Measurements from ENCODE around the gene KISS1. TPM values are rescaled to one million over a fixed set of nuclear protein-coding genes. Genes with fewer than 3 reads are reported as not detected.

The KISS1 gene
- total RNA-seq, 1 donor from 2014 or later: 2.7 TPM

GRCh38 chr1:204194771-204195170, 1.5 kb downstream of the KISS1 start:
- Histone ChIP-seq H4K20me1 (ENCODE audit: insufficient read depth, low read length) (no peaks in the 10 kb centered on the region), H3K79me2 (ENCODE audit: insufficient read depth, low read length) (no peaks in the 10 kb centered on the region), H3K4me3 (ENCODE audit: insufficient read depth, low read depth, low read length) (no peak overlapping the region), H2AFZ (ENCODE audit: low read depth, low read length) (no peak overlapping the region), H3K27ac (ENCODE audit: low read depth, low read length) (no peak overlapping the region), H3K9ac (ENCODE audit: low read length) (peak overlapping the region; percentile 63), H3K27me3 (ENCODE audit: insufficient read depth, low read length) (peaks cover 3% of the 10 kb centered on the region), H3K36me3 (ENCODE audit: insufficient read depth, low read length) (no peaks in the 10 kb centered on the region), H3K4me1 (ENCODE audit: insufficient read depth, low read length) (peaks cover 39% of the 10 kb centered on the region), H3K4me2 (ENCODE audit: low read length) (peak overlapping the region; percentile 77), H3K9me3 (ENCODE audit: insufficient read depth, low read depth, low read length) (no peaks in the 10 kb centered on the region)
- Mint-ChIP-seq H3K36me3 (ENCODE audit: low read depth, unreplicated experiment) (peaks cover 2% of the 10 kb centered on the region), H3K9me3 (ENCODE audit: unreplicated experiment) (peaks cover 3% of the 10 kb centered on the region), H3K4me1 (ENCODE audit: low read depth, unreplicated experiment) (peaks cover 37% of the 10 kb centered on the region), H3K27me3 (ENCODE audit: low read depth, unreplicated experiment) (peaks cover 29% of the 10 kb centered on the region), H3K4me3 (ENCODE audit: unreplicated experiment) (peak overlapping the region; percentile 60), H3K27ac (ENCODE audit: unreplicated experiment) (peak overlapping the region; percentile 34)
- FAIRE-seq (no peak), DNase-seq (ENCODE audit: low read depth) (no peak)
- no peak for TF ChIP-seq EZH2 (IDR thresholded peaks at IDR 0.05; ENCODE audit: insufficient read depth, low read length)
- TF ChIP-seq, protein P1, sequence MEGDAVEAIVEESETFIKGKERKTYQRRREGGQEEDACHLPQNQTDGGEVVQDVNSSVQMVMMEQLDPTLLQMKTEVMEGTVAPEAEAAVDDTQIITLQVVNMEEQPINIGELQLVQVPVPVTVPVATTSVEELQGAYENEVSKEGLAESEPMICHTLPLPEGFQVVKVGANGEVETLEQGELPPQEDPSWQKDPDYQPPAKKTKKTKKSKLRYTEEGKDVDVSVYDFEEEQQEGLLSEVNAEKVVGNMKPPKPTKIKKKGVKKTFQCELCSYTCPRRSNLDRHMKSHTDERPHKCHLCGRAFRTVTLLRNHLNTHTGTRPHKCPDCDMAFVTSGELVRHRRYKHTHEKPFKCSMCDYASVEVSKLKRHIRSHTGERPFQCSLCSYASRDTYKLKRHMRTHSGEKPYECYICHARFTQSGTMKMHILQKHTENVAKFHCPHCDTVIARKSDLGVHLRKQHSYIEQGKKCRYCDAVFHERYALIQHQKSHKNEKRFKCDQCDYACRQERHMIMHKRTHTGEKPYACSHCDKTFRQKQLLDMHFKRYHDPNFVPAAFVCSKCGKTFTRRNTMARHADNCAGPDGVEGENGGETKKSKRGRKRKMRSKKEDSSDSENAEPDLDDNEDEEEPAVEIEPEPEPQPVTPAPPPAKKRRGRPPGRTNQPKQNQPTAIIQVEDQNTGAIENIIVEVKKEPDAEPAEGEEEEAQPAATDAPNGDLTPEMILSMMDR (IDR thresholded peaks at IDR 0.05; ENCODE audit: insufficient read depth, low read depth, low read length): no peak

DNA sequence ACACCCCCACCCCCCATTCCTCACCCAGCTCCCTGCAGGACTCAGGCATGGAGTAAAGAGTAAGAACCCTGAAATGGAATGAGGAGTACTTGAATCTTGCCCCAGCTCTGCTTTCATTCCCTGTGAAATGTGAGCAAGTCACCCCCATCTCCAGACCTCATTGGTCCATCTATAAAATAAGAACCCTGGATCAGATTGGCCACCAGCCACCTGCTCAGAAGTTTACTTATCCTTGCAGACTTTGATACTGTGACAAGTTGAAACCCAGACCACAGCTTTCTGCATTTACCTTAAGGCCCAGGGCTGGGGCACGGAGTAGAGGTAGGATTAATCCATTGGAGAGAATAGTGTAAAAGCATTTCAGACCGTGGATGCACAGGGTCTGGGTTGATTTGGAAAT, 2.2 kb downstream of the KISS1 start:
- peaks cover 32% of the 10 kb centered on the region for H3K4me1 ChIP-seq (ENCODE audit: insufficient read depth, low read length)
- no peak overlapping the region for H3K4me3 ChIP-seq (ENCODE audit: insufficient read depth, low read depth, low read length)
- FAIRE-seq (no peak), DNase-seq (ENCODE audit: low read depth) (no peak)
- H3K9ac ChIP-seq (ENCODE audit: low read length): no peak overlapping the region
- H4K20me1 ChIP-seq (ENCODE audit: insufficient read depth, low read length): no peaks in the 10 kb centered on the region
- H3K27ac ChIP-seq (ENCODE audit: low read depth, low read length): no peak overlapping the region
- no peak overlapping the region for H2AFZ ChIP-seq (ENCODE audit: low read depth, low read length)
- Mint-ChIP-seq H3K27me3 (ENCODE audit: low read depth, unreplicated experiment) (peaks cover 35% of the 10 kb centered on the region), H3K4me3 (ENCODE audit: unreplicated experiment) (no peak overlapping the region), H3K4me1 (ENCODE audit: low read depth, unreplicated experiment) (peaks cover 34% of the 10 kb centered on the region), H3K27ac (ENCODE audit: unreplicated experiment) (no peak overlapping the region), H3K36me3 (ENCODE audit: low read depth, unreplicated experiment) (peaks cover 2% of the 10 kb centered on the region), H3K9me3 (ENCODE audit: unreplicated experiment) (peaks cover 3% of the 10 kb centered on the region)
- H3K4me2 ChIP-seq (ENCODE audit: low read length): no peak overlapping the region
- no peaks in the 10 kb centered on the region for H3K9me3 ChIP-seq (ENCODE audit: insufficient read depth, low read depth, low read length)
- no peaks in the 10 kb centered on the region for H3K36me3 ChIP-seq (ENCODE audit: insufficient read depth, low read length)
- H3K27me3 ChIP-seq (ENCODE audit: insufficient read depth, low read length): peaks cover 4% of the 10 kb centered on the region
- H3K79me2 ChIP-seq (ENCODE audit: insufficient read depth, low read length): no peaks in the 10 kb centered on the region
- TF ChIP-seq, protein P1 (IDR thresholded peaks at IDR 0.05; ENCODE audit: insufficient read depth, low read depth, low read length): no peak
- no peak for TF ChIP-seq EZH2 (IDR thresholded peaks at IDR 0.05; ENCODE audit: insufficient read depth, low read length)

GRCh38 chr1:204192589-204193352, 3.5 kb downstream of the KISS1 start:
- FAIRE-seq (no peak), DNase-seq (ENCODE audit: low read depth) (peak; percentile 47)
- Mint-ChIP-seq H3K27me3 (ENCODE audit: low read depth, unreplicated experiment) (peaks cover 48% of the 10 kb centered on the region), H3K27ac (ENCODE audit: unreplicated experiment) (no peak overlapping the region), H3K9me3 (ENCODE audit: unreplicated experiment) (peaks cover 3% of the 10 kb centered on the region), H3K4me3 (ENCODE audit: unreplicated experiment) (peak overlapping the region; percentile 43), H3K4me1 (ENCODE audit: low read depth, unreplicated experiment) (peaks cover 25% of the 10 kb centered on the region), H3K36me3 (ENCODE audit: low read depth, unreplicated experiment) (no peaks in the 10 kb centered on the region)
- peaks cover 5% of the 10 kb centered on the region for H3K27me3 ChIP-seq (ENCODE audit: insufficient read depth, low read length)
- no peak overlapping the region for H3K27ac ChIP-seq (ENCODE audit: low read depth, low read length)
- H3K79me2 ChIP-seq (ENCODE audit: insufficient read depth, low read length): no peaks in the 10 kb centered on the region
- H3K9ac ChIP-seq (ENCODE audit: low read length): no peak overlapping the region
- H2AFZ ChIP-seq (ENCODE audit: low read depth, low read length): no peak overlapping the region
- no peaks in the 10 kb centered on the region for H4K20me1 ChIP-seq (ENCODE audit: insufficient read depth, low read length)
- H3K4me1 ChIP-seq (ENCODE audit: insufficient read depth, low read length): peaks cover 19% of the 10 kb centered on the region
- H3K36me3 ChIP-seq (ENCODE audit: insufficient read depth, low read length): no peaks in the 10 kb centered on the region
- no peak overlapping the region for H3K4me2 ChIP-seq (ENCODE audit: low read length)
- no peak for TF ChIP-seq EZH2 (IDR thresholded peaks at IDR 0.05; ENCODE audit: insufficient read depth, low read length)
- TF ChIP-seq, protein P1 (IDR thresholded peaks at IDR 0.05; ENCODE audit: insufficient read depth, low read depth, low read length): no peak
- no peaks in the 10 kb centered on the region for H3K9me3 ChIP-seq (ENCODE audit: insufficient read depth, low read depth, low read length)
- no peak overlapping the region for H3K4me3 ChIP-seq (ENCODE audit: insufficient read depth, low read depth, low read length)

Measured in astrocyte (in vitro differentiated cells and primary cell).